ENCODE measurements around the gene FZD4. TPM values are rescaled to one million over a fixed set of nuclear protein-coding genes. Genes with fewer than 3 reads are reported as not detected.

The FZD4 gene
- total RNA-seq, 2 experiments from 2014 or later = not detected

DNA sequence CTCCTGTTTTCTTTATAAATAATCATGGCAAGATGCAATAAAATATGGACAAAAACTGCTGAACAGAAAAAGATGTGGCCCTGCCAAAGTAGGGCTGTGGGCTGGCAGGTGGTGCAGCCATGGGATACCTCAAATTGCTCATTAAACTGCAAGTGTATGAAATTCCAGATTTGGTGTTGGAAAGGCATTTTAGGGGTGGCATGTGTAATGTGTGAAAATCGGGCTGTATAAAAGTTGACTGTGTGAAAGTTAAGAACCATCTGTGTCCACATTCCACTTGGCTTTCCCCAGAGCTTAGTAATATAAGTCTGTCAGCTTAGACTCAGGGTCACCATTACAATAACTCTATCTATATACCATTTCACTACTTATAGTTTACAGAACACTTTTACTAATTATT is 34.8 kb upstream of the FZD4 start:
- TF ChIP-seq, protein P1, sequence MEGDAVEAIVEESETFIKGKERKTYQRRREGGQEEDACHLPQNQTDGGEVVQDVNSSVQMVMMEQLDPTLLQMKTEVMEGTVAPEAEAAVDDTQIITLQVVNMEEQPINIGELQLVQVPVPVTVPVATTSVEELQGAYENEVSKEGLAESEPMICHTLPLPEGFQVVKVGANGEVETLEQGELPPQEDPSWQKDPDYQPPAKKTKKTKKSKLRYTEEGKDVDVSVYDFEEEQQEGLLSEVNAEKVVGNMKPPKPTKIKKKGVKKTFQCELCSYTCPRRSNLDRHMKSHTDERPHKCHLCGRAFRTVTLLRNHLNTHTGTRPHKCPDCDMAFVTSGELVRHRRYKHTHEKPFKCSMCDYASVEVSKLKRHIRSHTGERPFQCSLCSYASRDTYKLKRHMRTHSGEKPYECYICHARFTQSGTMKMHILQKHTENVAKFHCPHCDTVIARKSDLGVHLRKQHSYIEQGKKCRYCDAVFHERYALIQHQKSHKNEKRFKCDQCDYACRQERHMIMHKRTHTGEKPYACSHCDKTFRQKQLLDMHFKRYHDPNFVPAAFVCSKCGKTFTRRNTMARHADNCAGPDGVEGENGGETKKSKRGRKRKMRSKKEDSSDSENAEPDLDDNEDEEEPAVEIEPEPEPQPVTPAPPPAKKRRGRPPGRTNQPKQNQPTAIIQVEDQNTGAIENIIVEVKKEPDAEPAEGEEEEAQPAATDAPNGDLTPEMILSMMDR (IDR thresholded peaks at IDR 0.05) = no peak
- Histone ChIP-seq H3K9me3 (ENCODE audit: control insufficient read depth in 1 of 2, insufficient read depth in 1 of 2, low read length in 2 of 2) (no peaks in the 10 kb centered on the region), H3K27me3 (ENCODE audit: control insufficient read depth in 1 of 2, insufficient read depth in 2 of 2, low read length in 2 of 2) (peaks cover 0 to 3% of the 10 kb centered on the region in 2 experiments), H3K4me1 (ENCODE audit: insufficient read depth, low read length) (no peaks in the 10 kb centered on the region), H3K27ac (ENCODE audit: low read depth in 1 of 2, low read length in 2 of 2) (no peak overlapping the region), H3K36me3 (ENCODE audit: insufficient read depth, low read length) (no peaks in the 10 kb centered on the region), H3K4me3 (ENCODE audit: low read length) (no peak overlapping the region)
- Mint-ChIP-seq H3K4me1 (ENCODE audit: low read depth) (no peaks in the 10 kb centered on the region), H3K27ac (no peak overlapping the region), H3K27me3 (peaks cover 4% of the 10 kb centered on the region), H3K4me3 (no peak overlapping the region), H3K9me3 (no peaks in the 10 kb centered on the region), H3K36me3 (ENCODE audit: low read depth) (no peaks in the 10 kb centered on the region)
- intact Hi-C loops (cut with DNase I, micrococcal nuclease) = loop anchor here in 1 of 2 experiments (10.0 kb wide), 1 partner anchor 345 kb away; no protein-coding TSS in a partner anchor
- ChIA-PET POLR2A (no interaction called here), CTCF (no interaction called here)
- DNase-seq (no peak), ATAC-seq (ENCODE audit: poor library complexity) (no peak)

DNA sequence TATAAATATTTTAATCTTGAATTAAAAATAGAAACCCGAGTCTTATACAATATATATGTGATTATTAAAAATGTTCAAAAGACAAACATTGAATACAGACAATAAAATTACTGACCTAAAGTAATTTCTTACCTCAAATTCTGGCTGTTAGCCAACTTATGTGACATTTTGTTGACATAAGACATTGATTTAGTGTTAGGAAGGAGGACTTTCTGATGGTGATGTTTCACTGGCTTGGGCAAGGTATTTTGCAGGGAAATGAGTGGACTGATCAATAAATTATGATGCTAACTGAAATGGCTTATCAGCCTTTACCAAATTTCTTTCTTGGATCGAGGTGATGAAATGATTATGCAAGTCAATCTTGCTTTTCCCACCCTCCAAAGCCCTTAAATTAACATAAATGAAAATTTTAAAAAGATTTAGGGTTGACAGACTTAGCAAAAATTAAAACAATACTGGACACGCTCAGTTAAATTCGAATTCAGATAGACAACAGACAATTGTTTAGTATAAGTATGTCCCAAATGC is 33.2 kb upstream of the FZD4 start:
- Mint-ChIP-seq H3K27me3 (peaks cover 10% of the 10 kb centered on the region), H3K36me3 (ENCODE audit: low read depth) (no peaks in the 10 kb centered on the region), H3K27ac (no peak overlapping the region), H3K4me1 (ENCODE audit: low read depth) (no peaks in the 10 kb centered on the region), H3K9me3 (no peaks in the 10 kb centered on the region), H3K4me3 (no peak overlapping the region)
- POLR2A ChIA-PET = no interaction called here
- CTCF ChIA-PET = no interaction called here
- Histone ChIP-seq H3K27me3 (ENCODE audit: control insufficient read depth in 1 of 2, insufficient read depth in 2 of 2, low read length in 2 of 2) (peaks cover 0 to 3% of the 10 kb centered on the region in 2 experiments), H3K27ac (ENCODE audit: low read depth in 1 of 2, low read length in 2 of 2) (no peak overlapping the region), H3K36me3 (ENCODE audit: insufficient read depth, low read length) (no peaks in the 10 kb centered on the region), H3K4me1 (ENCODE audit: insufficient read depth, low read length) (no peaks in the 10 kb centered on the region), H3K4me3 (ENCODE audit: low read length) (no peak overlapping the region), H3K9me3 (ENCODE audit: control insufficient read depth in 1 of 2, insufficient read depth in 1 of 2, low read length in 2 of 2) (no peaks in the 10 kb centered on the region)
- TF ChIP-seq, protein P1 (IDR thresholded peaks at IDR 0.05) = no peak
- no peak for ATAC-seq (ENCODE audit: poor library complexity)
- intact Hi-C loops (cut with DNase I, micrococcal nuclease) = no loop called here
- DNase-seq = no peak

DNA sequence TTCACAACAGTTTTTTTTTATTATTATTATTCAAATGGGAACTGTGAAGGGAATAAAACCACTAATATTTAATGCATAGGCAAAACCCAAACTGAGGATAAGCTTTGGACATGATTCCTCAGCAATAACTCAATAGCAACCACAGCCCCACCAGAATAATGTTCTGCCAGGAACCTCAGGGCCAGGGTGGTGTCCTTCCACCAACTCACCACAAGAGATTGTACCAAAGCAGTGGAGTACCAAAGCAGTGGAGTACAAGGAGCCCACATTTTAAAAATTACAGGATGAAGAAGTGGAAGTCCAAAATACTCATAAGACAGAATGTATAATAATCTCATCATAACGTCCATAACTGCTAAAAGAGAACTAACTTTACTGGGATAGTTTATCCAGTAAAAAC is 32.5 kb upstream of the FZD4 start:
- H3K9me3 ChIP-seq (ENCODE audit: control insufficient read depth in 1 of 2, insufficient read depth in 1 of 2, low read length in 2 of 2) = no peaks in the 10 kb centered on the region
- no peaks in the 10 kb centered on the region for H3K9me3 Mint-ChIP-seq
- intact Hi-C loops (cut with DNase I, micrococcal nuclease) = no loop called here
- H3K36me3 ChIP-seq (ENCODE audit: insufficient read depth, low read length) = no peaks in the 10 kb centered on the region
- peaks cover 2 to 3% of the 10 kb centered on the region in 2 experiments for H3K27me3 ChIP-seq (ENCODE audit: control insufficient read depth in 1 of 2, insufficient read depth in 2 of 2, low read length in 2 of 2)
- peaks cover 10% of the 10 kb centered on the region for H3K27me3 Mint-ChIP-seq
- no peak for ATAC-seq (ENCODE audit: poor library complexity)
- H3K36me3 Mint-ChIP-seq (ENCODE audit: low read depth) = no peaks in the 10 kb centered on the region
- no peak overlapping the region for H3K4me3 Mint-ChIP-seq
- DNase-seq = no peak
- ChIA-PET POLR2A (no interaction called here), CTCF (no interaction called here)
- H3K4me1 Mint-ChIP-seq (ENCODE audit: low read depth) = no peaks in the 10 kb centered on the region
- H3K4me3 ChIP-seq (ENCODE audit: low read length) = no peak overlapping the region
- TF ChIP-seq, protein P1 (IDR thresholded peaks at IDR 0.05) = no peak
- H3K4me1 ChIP-seq (ENCODE audit: insufficient read depth, low read length) = no peaks in the 10 kb centered on the region
- no peak overlapping the region for H3K27ac Mint-ChIP-seq
- no peak overlapping the region for H3K27ac ChIP-seq (ENCODE audit: low read depth in 1 of 2, low read length in 2 of 2)

All from CD4-positive, alpha-beta T cell (primary cell).